CD4-positive, alpha-beta memory T cell (primary cell): ENCODE measurements around the gene CHPF2. TPM values are rescaled to one million over a fixed set of nuclear protein-coding genes. Genes with fewer than 3 reads are reported as not detected.

ENCODE experiments used
- CTCF ChIA-PET: fragments of 350-600 bp; sonication (Branson Sonifier 250); formaldehyde crosslinking; loops from one replicate; lab custom pipeline; 2021; ENCODE audit warnings: inconsistent platforms; ENCODE audit not compliant: partially characterized antibody; lab: Charles Lee
- POLR2A ChIA-PET: fragments of 350-600 bp; sonication (Branson Sonifier 250); formaldehyde crosslinking; loops from one replicate; lab custom pipeline; 2021; ENCODE audit not compliant: partially characterized antibody; lab: Charles Lee
- DNase-seq, 5 donors: peaks; one replicate each; pipeline versions ENCODE4 v3.0.0 to v3.0.0-alpha.2; 2020 to 2022; ENCODE audit warnings: mixed read lengths in 1 of 5
- H3K27ac ChIP-seq: one replicate; pipeline ENCODE4 v1.7.0; 2013; ENCODE audit warnings: low read depth, low read length
- H3K27me3 ChIP-seq: 2 replicates; pipeline ENCODE4 v1.7.0; 2013; ENCODE audit warnings: mild to moderate bottlenecking, low read length, moderate library complexity; ENCODE audit not compliant: insufficient read depth
- H3K36me3 ChIP-seq: 2 replicates; pipeline ENCODE4 v1.7.0; 2013; ENCODE audit warnings: mild to moderate bottlenecking, low read length, moderate library complexity; ENCODE audit not compliant: insufficient read depth
- H3K4me1 ChIP-seq: 2 replicates; pipeline ENCODE4 v1.7.0; 2013; ENCODE audit warnings: mild to moderate bottlenecking, low read length, moderate library complexity; ENCODE audit not compliant: insufficient read depth
- H3K4me3 ChIP-seq, 2 donors: one replicate each; pipeline ENCODE4 v1.7.0; 2013; ENCODE audit warnings: low read length in 2 of 2, mild to moderate bottlenecking in 1 of 2
- H3K9me3 ChIP-seq, 2 donors: one replicate each; pipeline ENCODE4 v1.7.0; 2013; ENCODE audit warnings: low read length in 2 of 2, control low read depth in 1 of 2; ENCODE audit not compliant: control insufficient read depth in 1 of 2
- H3K27ac Mint-ChIP-seq, 7 donors: one replicate each; pipeline ENCODE4 v1.8.0; 2020 to 2021; ENCODE audit warnings: mixed read lengths in 7 of 7, mild to moderate bottlenecking in 6 of 7, inconsistent platforms in 3 of 7, moderate library complexity in 3 of 7
- H3K27me3 Mint-ChIP-seq, 2 donors: one replicate each; pipeline ENCODE4 v1.8.0; 2020 to 2021; ENCODE audit warnings: mixed read lengths in 2 of 2
- H3K36me3 Mint-ChIP-seq, 2 donors: one replicate each; pipeline ENCODE4 v1.8.0; 2020 to 2021; ENCODE audit warnings: mixed read lengths in 2 of 2, inconsistent platforms in 1 of 2, mild to moderate bottlenecking in 1 of 2
- H3K4me1 Mint-ChIP-seq, 4 donors: one replicate each; pipeline ENCODE4 v1.8.0; 2020 to 2021; ENCODE audit warnings: mixed read lengths in 4 of 4, mild to moderate bottlenecking in 1 of 4
- H3K4me3 Mint-ChIP-seq, 8 donors: one replicate each; pipeline ENCODE4 v1.8.0; 2020 to 2021; ENCODE audit warnings: mixed read lengths in 8 of 8, mild to moderate bottlenecking in 7 of 8, moderate library complexity in 6 of 8, inconsistent platforms in 3 of 8
- H3K9me3 Mint-ChIP-seq, 8 donors: one replicate each; pipeline ENCODE4 v1.8.0; 2020 to 2021; ENCODE audit warnings: mixed read lengths in 8 of 8, mild to moderate bottlenecking in 5 of 8, inconsistent platforms in 3 of 8, moderate library complexity in 1 of 8
- intact Hi-C: fragments of 100-400 bp; cut with micrococcal nuclease; formaldehyde crosslinking; loops from one replicate; pipeline ENCODE4 v1.15.1; 2023
- polyA plus RNA-seq, 2 donors: library from polyadenylated mRNA; unstranded; fragments of 300-500 nt; fragmentation: Illumina TruSeq; gene quantifications; one replicate each; pipeline ENCODE4 v1.2.3, GENCODE V29; 2021
- total RNA-seq, 2 experiments: library from RNA; stranded (reverse); gene quantifications; one replicate each; pipeline ENCODE4 v1.2.3, GENCODE V29; 2021

The CHPF2 gene
- total and polyA plus RNA-seq, 4 experiments from 2014 or later = 25.3 to 52.3 (median 40.4) TPM

DNA sequence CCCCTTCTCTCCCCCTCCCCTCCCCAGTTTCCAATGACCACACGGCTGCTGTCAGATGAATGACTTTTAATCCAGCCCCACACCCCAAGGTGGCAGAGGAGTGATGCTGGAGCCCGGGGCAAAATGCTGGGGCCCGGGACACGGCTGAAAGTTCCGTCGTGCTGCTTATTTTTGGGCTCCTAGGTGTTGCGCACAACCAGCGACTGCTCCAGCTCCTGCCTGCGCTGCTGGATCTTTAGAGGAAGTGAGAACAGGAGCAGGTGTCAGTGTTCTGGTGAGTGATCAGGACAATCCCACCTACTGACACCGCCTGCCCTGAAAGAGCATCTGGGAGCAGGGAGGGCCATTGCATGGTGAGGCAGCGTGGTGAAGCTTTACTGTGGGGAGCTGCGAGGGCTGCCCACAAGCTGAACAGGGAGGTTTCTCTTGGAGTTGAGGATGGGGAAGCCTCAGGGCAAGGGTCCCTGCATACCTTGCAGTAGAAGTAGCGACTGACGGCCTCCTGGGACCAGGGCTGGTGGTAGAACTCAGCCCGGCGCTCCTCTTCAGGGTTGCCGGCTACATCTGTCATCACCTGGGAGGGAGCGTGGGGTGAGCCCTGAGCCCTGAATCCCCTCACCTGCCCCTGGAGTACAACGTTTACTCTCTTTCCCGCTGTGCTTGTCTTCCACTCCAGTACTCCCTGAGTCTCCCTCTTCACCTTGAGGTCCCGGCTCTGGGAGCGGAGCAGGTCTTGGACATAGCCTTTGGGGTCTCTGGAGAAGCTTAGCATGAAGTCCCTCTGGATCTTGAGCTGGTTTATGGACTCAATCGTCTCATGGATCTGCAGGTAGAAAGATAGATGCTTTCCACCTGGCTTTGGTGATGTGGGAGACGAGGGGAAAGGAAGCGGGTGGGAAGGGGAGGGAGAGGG, 6.9 kb downstream of the CHPF2 start:
- Mint-ChIP-seq H3K36me3 (peaks cover 8 to 14% of the 10 kb centered on the region in 2 donors), H3K4me1 (peaks cover 11 to 34% (median 21%) of the 10 kb centered on the region in 4 donors), H3K9me3 (no peaks in the 10 kb centered on the region), H3K27ac (peak overlapping the region in 1 of 7 donors; percentile 55), H3K27me3 (no peaks in the 10 kb centered on the region), H3K4me3 (no peak overlapping the region)
- DNase-seq = no peak
- peaks cover 24% of the 10 kb centered on the region for H3K4me1 ChIP-seq
- CTCF ChIA-PET = no interaction called here
- no peaks in the 10 kb centered on the region for H3K9me3 ChIP-seq
- H3K27ac ChIP-seq = no peak overlapping the region
- no peak overlapping the region for H3K4me3 ChIP-seq
- POLR2A ChIA-PET = interaction anchor here (4.2 kb wide), 1 partner anchor 12 kb away, joined by 16 read pairs; the partner anchor contains the start of gene ABCF2
- peaks cover 29% of the 10 kb centered on the region for H3K36me3 ChIP-seq
- H3K27me3 ChIP-seq = no peaks in the 10 kb centered on the region
- intact Hi-C loops = no loop called here

DNA sequence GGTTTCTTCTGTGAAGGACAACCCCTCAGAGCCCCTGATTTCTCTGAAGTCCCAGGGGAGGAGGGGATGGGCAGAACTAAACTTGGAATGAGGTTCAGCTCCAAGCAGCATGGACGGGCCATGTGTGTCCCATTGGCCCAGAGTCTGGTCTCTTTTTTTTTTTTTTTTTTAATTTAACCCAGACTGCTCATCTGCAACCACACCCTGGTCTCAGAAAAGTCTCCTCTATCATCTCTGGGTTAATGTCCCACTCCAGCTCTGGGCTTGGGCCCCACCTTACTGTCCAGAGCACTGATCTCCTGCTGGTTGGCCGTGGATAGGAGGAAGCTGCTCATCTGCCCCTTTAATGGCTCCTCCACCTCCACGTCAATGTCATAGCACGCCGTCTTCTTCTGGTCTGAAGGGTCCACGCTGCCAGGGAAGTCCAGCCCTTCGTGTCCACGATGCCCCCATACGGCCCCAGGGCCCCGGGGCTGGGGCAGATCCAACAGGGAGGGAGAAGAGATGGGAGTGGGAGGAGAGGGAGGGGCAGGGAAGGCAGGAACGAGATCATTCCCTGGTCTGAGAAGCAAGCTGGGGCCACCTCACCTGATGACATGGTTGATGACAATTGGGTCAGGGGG, 7.7 kb downstream of the CHPF2 start:
- Histone ChIP-seq H3K36me3 (peaks cover 27% of the 10 kb centered on the region), H3K27me3 (peaks cover 5% of the 10 kb centered on the region), H3K4me3 (no peak overlapping the region), H3K27ac (no peak overlapping the region), H3K9me3 (no peaks in the 10 kb centered on the region), H3K4me1 (peaks cover 24% of the 10 kb centered on the region)
- no peaks in the 10 kb centered on the region for H3K9me3 Mint-ChIP-seq
- CTCF ChIA-PET = no interaction called here
- intact Hi-C loops = no loop called here
- peaks cover 0 to 4% of the 10 kb centered on the region in 2 donors for H3K27me3 Mint-ChIP-seq
- H3K4me3 Mint-ChIP-seq = no peak overlapping the region
- peaks cover 11 to 37% (median 24%) of the 10 kb centered on the region in 4 donors for H3K4me1 Mint-ChIP-seq
- POLR2A ChIA-PET = interaction anchor here (4.2 kb wide), 1 partner anchor 13 kb away, joined by 16 read pairs; the partner anchor contains the start of gene ABCF2
- H3K36me3 Mint-ChIP-seq = peaks cover 8 to 14% of the 10 kb centered on the region in 2 donors
- peak overlapping the region in 1 of 7 donors; percentile 12 for H3K27ac Mint-ChIP-seq
- DNase-seq = no peak

DNA sequence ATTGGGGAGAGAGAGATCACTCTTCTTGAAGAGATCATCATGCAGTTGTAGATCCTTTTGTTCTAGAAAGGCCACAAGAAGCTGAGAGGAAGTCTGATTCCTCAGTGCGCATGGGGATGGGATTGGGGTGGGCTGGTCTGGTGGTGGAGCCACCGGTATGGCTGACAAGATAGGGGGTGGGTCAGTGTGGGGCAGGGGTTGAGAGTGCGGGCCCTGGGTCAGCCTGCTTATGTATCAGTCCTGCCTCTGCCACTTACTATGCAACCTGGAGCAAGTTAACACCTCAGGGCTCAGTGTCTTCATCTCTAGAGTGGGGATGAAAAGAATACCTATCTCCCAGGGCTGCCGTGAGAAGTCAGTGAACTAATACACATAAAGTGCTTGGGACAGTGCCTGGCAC, 8.3 kb downstream of the CHPF2 start:
- H3K4me1 ChIP-seq = peaks cover 29% of the 10 kb centered on the region
- intact Hi-C loops = no loop called here
- Mint-ChIP-seq H3K36me3 (peaks cover 8 to 14% of the 10 kb centered on the region in 2 donors), H3K4me3 (no peak overlapping the region), H3K27ac (peak overlapping the region in 1 of 7 donors; percentile 12), H3K9me3 (no peaks in the 10 kb centered on the region), H3K27me3 (peaks cover 0 to 4% of the 10 kb centered on the region in 2 donors), H3K4me1 (peaks cover 11 to 39% (median 22%) of the 10 kb centered on the region in 4 donors)
- peaks cover 21% of the 10 kb centered on the region for H3K36me3 ChIP-seq
- CTCF ChIA-PET = no interaction called here
- peaks cover 8% of the 10 kb centered on the region for H3K27me3 ChIP-seq
- H3K9me3 ChIP-seq = no peaks in the 10 kb centered on the region
- no peak overlapping the region for H3K27ac ChIP-seq
- H3K4me3 ChIP-seq = no peak overlapping the region
- no peak for DNase-seq
- POLR2A ChIA-PET = interaction anchor here (4.2 kb wide), 1 partner anchor 13 kb away, joined by 16 read pairs; the partner anchor contains the start of gene ABCF2

DNA sequence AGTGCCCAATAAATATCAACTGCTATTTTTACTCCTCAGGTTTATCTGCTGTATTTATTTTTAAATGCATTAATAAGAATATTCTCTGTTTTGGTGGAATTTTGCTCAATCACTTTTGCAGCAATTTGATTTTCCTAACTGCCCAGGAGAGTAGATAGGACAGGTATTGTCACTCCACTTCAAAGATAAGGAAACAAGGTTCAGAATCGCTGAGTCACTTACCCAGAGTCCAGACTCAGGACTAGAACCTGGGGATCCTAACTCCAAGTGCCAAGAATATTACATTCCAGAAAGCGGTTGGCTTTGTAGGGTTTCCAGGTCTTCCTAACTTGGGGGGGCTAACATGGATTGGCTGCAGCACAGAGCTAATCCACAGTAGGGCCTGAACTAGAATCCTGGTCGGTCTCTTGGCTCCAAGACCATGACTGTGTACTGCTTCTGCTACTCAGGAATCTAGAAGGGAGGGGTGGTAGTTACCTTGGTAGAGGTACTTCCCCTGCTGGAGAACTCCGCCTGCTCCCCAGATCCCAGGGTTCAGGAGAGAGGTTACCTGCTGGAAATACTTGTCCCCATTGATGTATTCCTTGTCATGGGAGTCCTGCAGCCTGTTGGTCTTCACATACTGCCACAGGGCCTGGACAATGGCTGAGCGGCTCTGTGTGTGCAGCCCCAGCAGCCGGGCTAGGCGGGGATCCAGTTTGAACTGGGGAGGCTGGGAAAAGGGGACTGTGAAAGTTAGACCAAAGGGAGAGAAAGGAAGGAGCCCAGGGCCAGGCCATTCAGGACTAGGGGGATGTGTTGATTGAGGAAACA, 8.9 kb downstream of the CHPF2 start:
- intact Hi-C loops = no loop called here
- Mint-ChIP-seq H3K27ac (peak overlapping the region in 1 of 7 donors; percentile 22), H3K36me3 (peaks cover 8 to 13% of the 10 kb centered on the region in 2 donors), H3K4me1 (peaks cover 13 to 43% (median 23%) of the 10 kb centered on the region in 4 donors), H3K9me3 (no peaks in the 10 kb centered on the region), H3K4me3 (no peak overlapping the region), H3K27me3 (peaks cover 3 to 4% of the 10 kb centered on the region in 2 donors)
- Histone ChIP-seq H3K9me3 (no peaks in the 10 kb centered on the region), H3K4me3 (no peak overlapping the region), H3K4me1 (peaks cover 33% of the 10 kb centered on the region), H3K36me3 (peaks cover 17% of the 10 kb centered on the region), H3K27me3 (peaks cover 8% of the 10 kb centered on the region), H3K27ac (no peak overlapping the region)
- no peak for DNase-seq
- ChIA-PET POLR2A (interaction anchor here (3.8 to 5.1 kb wide), 2 partner anchors 8 to 14 kb away, joined by 32 to 50 read pairs; partner anchors contain the start of genes ABCF2 and CHPF2), CTCF (no interaction called here)

DNA sequence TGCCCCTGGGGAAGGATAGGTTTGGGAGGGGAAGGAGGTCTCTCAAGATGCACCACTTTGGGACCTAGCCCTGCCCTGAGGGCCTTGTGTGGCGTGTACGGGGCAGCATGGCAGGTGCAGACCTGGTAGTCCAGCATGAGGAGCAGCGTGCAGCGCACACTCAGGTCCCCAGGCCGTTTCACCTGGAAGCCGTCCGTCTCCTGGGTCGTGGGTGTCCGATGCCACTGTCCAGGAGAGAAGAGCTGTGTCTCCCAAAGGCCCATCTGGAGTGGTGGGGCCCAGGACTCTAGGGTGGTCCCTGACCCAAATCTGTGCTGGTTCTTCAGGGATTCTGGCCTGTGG, 9.4 kb downstream of the CHPF2 start:
- peaks cover 11% of the 10 kb centered on the region for H3K36me3 ChIP-seq
- POLR2A ChIA-PET = interaction anchor here (3.8 to 5.1 kb wide), 2 partner anchors 8 to 15 kb away, joined by 32 to 50 read pairs; partner anchors contain the start of genes ABCF2 and CHPF2
- CTCF ChIA-PET = interaction anchor here (2.9 to 4.6 kb wide), 3 partner anchors 14 to 73 kb away, joined by 20 to 33 read pairs (median 26); partner anchors contain the start of genes ABCF2 and GBX1

DNA sequence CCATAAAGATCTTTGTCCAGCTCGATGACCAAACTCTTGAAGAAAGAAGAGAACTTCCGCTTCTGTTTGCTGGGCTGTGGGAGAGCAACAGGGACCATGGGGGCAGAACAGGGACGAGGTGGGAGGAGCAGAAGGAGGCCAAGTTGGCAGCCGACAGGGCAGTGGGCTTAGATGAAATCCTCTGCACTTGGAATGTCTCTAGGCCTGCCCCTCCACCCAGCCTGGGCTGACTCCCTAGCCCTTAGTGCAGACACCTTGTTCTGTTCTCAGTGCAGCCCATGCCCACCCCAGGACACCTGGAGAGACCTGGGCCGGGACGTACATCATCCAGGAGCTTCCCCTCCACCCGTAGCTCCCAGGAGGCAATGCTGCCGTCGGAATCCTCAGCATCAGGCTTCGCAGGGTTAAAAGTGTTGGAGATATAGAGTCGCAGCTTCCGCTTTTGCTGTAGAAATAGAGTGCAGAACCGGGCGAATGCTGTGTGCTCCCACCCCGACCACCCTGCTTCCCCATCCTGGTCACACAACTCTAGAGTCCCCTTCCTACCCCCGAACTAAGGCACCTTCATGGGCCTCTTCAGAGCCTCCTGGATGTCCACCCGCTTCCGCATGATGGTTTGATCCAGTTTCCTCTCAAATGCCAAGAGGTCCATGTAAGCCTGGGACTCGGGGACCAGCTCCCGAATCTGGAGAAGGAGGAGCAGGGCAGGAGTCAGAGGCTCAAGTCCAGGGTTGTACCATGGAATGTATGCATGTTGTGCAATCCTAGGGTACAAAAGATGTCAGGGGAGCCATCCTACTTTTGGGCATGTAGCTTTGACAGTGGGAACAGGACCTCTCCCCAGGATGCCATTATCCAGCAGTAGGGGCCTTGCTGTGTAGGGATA, 10.1 kb downstream of the CHPF2 start:
- DNase-seq = peak in 1 of 5 donors; percentile 27
- no peak overlapping the region for H3K4me3 ChIP-seq
- H3K4me1 ChIP-seq = peaks cover 40% of the 10 kb centered on the region
- Mint-ChIP-seq H3K4me1 (peaks cover 14 to 40% (median 24%) of the 10 kb centered on the region in 4 donors), H3K4me3 (peak overlapping the region in 1 of 8 donors; percentile 76), H3K27ac (peak overlapping the region; percentile 19 to 92 (median 86)), H3K9me3 (no peaks in the 10 kb centered on the region), H3K36me3 (peaks cover 0 to 3% of the 10 kb centered on the region in 2 donors), H3K27me3 (peaks cover 7 to 10% of the 10 kb centered on the region in 2 donors)
- H3K27ac ChIP-seq = no peak overlapping the region
- H3K9me3 ChIP-seq = no peaks in the 10 kb centered on the region
- intact Hi-C loops = no loop called here
- peaks cover 11% of the 10 kb centered on the region for H3K27me3 ChIP-seq
- POLR2A ChIA-PET = interaction anchor here (2.3 to 5.1 kb wide), 3 partner anchors 9 to 36 kb away, joined by 8 to 50 read pairs (median 32); partner anchors contain the start of genes ABCF2 and CHPF2
- CTCF ChIA-PET = interaction anchor here (0.9 to 4.6 kb wide), 8 partner anchors 10 to 119 kb away, joined by 6 to 33 read pairs (median 18); partner anchors contain the start of genes ABCF2, CHPF2 and GBX1
- H3K36me3 ChIP-seq = peaks cover 6% of the 10 kb centered on the region

More for the DNA sequence above, 9.4 kb downstream of the CHPF2 start:
- no peaks in the 10 kb centered on the region for H3K9me3 Mint-ChIP-seq
- no peaks in the 10 kb centered on the region for H3K9me3 ChIP-seq
- H3K27ac ChIP-seq = no peak overlapping the region
- no peak overlapping the region for H3K4me3 Mint-ChIP-seq
- peaks cover 8% of the 10 kb centered on the region for H3K27me3 ChIP-seq
- H3K4me3 ChIP-seq = no peak overlapping the region
- H3K36me3 Mint-ChIP-seq = peaks cover 3 to 7% of the 10 kb centered on the region in 2 donors
- peaks cover 7% of the 10 kb centered on the region in 2 donors for H3K27me3 Mint-ChIP-seq
- H3K4me1 ChIP-seq = peaks cover 34% of the 10 kb centered on the region
- H3K4me1 Mint-ChIP-seq = peaks cover 13 to 42% (median 24%) of the 10 kb centered on the region in 4 donors
- intact Hi-C loops = no loop called here
- peak in 1 of 5 donors; percentile 5 for DNase-seq
- no peak overlapping the region for H3K27ac Mint-ChIP-seq
